GM19328 (cell line): ENCODE results near the gene MINDY3.
"Not testable (repeated sequence)": the region's sequence is repeated elsewhere in the genome, so short reads cannot be mapped to it uniquely, and the experiment has no call there.

Experiments
- ATAC-seq: cut with Tn5 transposase; IDR thresholded peaks from one replicate; pipeline ENCODE4 v1.9.1; 2021; ENCODE audit warnings: mild to moderate bottlenecking, moderate library complexity; ENCODE audit not compliant: unreplicated experiment

Gene MINDY3

DNA sequence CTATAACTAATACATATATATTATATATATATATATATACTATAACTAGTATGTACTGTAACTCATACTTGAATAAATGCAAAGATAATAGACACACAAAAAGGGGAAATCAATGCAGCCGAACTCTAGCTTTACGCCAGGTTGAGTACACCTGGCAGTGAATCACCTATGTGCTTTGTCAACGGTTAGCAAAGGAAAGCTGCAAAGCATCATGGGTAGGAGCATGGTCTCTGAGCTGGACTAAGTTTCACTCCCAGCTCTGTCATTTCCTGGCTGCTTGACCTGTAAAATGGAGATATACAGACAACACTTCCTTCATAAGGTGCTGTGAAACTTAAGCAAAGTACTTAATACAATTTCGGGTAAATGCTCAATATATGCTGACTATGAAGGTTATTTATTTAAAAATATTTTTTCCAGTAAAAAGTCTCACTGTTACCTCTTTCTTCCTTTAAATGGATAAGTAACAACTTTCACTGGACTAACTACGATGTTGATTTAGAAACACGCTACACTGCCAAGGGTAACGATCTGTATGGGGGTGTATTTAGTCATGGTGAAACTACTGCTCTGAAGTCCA is 78.8 kb downstream of the MINDY3 start:
- no peak for ATAC-seq

DNA sequence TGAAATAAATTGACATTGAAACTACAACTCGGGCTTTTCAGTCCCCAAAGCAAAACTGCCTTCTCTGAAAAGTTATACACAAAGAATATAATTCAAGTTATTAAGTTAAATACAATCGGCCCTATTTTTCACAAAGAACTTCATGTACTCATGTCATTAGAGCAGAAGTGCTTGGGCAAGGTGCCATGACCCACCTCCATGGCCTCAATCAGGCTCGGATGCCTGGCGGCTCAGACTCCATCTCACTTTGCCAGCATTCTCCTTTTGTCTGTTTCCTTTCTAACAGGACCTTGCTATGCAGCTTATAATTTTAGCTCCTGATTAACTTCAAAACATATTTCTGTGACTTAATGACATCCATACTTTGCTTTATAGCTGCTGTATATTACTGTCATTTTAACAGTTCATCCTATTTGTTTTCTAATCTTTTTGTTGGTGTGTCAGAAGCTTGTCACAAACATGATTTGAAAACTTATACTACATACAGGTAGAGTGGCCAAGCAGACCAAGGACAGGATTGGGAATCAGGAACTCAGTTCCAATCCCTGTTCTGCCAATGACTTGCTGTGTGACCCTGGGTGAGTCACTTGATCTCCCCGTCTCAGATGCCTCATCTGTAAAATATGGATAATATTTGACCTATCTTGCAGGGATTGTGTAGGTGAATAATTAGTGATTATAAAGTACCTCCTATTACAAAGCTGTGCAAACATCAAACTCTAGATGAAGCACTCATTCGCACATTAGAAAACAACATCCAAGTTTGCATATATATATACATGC is 79.8 kb downstream of the MINDY3 start:
- no peak for ATAC-seq

DNA sequence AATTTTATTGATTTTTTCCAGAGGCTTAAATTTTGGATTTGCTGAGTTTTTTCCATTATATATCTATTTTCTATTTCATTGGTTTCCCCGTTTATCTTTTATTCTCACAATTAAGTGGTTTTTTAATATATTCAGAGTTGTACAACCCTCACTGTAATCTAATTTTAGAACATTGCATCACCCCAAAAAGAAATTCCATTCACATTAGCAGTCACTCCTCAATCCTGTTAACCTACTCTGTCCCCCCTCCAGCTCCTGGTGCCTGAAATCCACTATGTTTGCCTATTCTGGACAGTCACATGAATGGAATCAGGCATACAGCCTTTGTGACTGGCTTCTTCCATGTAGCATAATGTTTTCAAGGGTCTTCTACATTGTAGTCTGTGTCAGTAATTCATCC is 84.8 kb downstream of the MINDY3 start:
- ATAC-seq, result no peak

GRCh38 chr10:15774534-15774933 is 85.8 kb downstream of the MINDY3 start:
- not testable (repeated sequence) for ATAC-seq

- no peak for ATAC-seq
Measured at GRCh38 chr10:15764892-15765454, 95.3 kb downstream of the MINDY3 start.

DNA sequence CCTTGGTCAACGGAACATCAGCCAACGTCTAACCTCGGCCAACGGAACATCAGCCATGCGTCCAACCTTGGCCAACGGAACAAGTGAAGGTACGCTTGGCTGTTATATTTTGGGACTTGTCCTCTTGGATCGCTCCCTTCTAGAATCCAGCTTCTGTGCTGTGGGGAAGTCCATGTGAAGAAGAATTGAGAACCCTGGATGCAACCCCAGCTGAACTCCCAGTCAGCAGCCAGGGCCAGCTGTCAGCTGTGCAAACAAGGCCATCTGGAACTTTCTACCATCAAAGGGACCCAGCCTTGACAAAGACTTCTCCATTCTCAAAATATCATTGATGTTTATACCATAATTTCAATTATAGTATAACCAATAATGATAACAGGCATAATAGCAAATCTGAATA is 97.3 kb downstream of the MINDY3 start:
- no peak for ATAC-seq

DNA sequence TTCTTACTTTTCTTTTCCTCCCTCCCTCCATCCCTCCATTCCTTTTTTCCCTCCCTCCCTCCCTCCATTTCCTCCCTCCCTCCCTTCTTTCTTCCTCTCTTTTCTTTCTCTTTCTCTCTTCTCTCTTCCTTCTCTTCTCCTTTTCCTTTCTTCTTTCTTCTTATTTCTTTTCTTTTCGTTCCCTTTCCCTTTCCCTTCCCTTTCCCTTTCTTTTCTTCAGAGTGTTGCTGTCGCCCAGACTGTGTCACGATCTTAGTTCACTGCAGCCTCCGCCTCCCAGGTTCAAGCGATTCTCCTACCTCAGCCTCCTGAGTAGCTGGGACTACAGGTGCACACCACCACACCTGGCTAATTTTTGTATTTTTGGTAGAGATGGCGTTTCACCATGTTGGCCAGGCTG is 98.1 kb downstream of the MINDY3 start:
- not testable (repeated sequence) for ATAC-seq

DNA sequence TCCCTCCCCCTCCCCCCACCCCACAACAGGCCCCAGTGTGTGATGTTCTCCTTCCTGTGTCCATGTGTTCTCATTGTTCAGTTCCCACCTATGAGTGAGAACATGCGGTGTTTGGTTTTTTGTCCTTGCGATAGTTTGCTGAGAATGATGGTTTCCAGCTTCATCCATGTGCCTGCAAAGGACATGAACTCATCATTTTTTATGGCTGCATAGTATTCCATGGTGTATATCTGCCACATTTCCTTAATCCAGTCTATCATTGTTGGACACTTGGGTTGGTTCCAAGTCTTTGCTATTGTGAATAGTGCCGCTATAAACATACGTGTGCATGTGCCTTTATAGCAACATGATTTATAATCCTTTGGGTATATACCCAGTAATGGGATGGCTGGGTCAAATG is 99.1 kb downstream of the MINDY3 start:
- not testable (repeated sequence) for ATAC-seq

DNA sequence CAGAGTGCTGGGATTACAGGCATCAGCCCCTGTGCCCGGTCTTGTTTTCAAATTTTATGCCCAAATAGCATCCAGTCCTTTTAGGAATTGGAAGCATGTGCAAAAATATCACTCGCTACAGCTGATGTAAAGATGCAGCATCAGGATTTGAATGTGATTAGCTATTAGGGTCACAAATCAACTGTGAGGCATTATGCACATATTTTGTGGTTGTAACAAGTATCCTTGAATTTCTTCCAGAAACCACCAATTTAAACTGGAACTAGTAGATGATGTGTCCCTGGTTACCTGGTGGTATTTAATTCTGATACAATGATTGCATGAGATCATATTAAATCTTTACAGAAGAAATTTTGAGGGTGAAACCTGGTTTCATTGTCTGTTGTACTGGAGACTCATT is 99.6 kb downstream of the MINDY3 start:
- ATAC-seq, result no peak

- no peak for ATAC-seq
Measured at GRCh38 chr10:15759265-15759664, 101.0 kb downstream of the MINDY3 start.

- no peak for ATAC-seq
Measured at GRCh38 chr10:15758618-15759017, 101.7 kb downstream of the MINDY3 start.

GRCh38 chr10:15754937-15755336 is 105.4 kb downstream of the MINDY3 start:
- ATAC-seq, result no peak

GRCh38 chr10:15751046-15751445 is 109.3 kb downstream of the MINDY3 start:
- no peak for ATAC-seq

- no peak for ATAC-seq
Measured at GRCh38 chr10:15748126-15748525, 112.2 kb downstream of the MINDY3 start.

GRCh38 chr10:15747632-15748031 is 112.7 kb downstream of the MINDY3 start:
- no peak for ATAC-seq

- no peak for ATAC-seq
Measured at GRCh38 chr10:15745751-15746150, 114.6 kb downstream of the MINDY3 start.

DNA sequence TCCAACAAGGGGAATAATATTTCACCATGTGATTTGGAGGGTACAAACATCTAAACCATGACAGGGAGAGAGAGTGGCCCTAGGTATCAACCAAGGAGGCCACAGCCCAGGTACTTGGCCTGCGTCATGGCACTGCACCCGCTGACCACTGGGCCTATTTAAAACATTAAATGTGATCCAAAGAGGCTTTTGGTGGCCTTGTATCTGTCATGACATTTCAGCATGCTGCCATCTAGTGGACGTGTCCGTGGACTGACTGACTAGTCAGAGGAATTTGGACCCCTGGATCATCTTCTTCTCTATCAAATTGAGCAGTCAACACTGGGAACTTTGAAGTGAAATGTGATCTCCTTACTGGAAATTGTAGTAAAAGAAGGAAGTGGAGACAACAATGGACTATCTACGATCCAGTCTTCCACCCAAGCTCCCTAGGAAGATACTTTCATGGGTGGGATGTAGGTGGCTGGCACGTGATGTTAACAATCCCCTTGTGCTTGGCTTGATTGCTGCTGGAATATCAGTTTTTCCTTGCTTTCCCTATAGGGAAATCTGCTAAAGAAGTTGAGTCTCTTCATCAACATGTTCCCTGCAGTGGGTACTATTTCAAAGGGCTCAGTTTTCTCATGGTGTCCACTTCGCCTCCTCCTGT is 116.0 kb downstream of the MINDY3 start:
- peak; percentile 56 for ATAC-seq

GRCh38 chr10:15743443-15743842 is 116.9 kb downstream of the MINDY3 start:
- no peak for ATAC-seq

GRCh38 chr10:15742836-15743235 is 117.5 kb downstream of the MINDY3 start:
- no peak for ATAC-seq

DNA sequence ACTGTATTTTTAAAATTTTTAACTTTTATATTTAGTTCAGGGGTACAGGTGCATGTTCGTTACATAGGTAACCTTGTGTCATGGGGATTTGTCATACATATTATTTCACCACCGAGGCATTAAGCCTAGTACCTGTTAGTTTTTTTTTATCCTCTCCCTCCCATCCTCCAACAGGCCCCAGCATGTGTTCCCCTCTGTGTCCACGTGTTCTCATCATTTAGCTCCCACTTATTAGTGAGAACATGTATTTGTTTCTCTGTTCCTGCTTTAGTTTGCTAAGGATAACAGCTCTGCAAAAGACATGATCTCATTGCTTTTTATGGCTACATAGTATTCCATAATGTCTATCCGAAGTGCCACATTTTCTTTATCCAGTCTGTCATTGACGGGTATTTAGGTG is 118.2 kb downstream of the MINDY3 start:
- ATAC-seq, result no peak

GRCh38 chr10:15741581-15741980 is 118.7 kb downstream of the MINDY3 start:
- ATAC-seq, result no peak

GRCh38 chr10:15740261-15740660 is 120.0 kb downstream of the MINDY3 start:
- ATAC-seq, result no peak
